GM12878 (cell line): ENCODE measurements around the gene RAB30. TPM values are rescaled to one million over a fixed set of nuclear protein-coding genes. Genes with fewer than 3 reads are reported as not detected.

Experiments
- ATAC-seq: fragments of 200-7000 bp; cut with Tn5 transposase; 3 replicates; pipeline ENCODE4 v1.9.1; 2020; ENCODE audit warnings: mild to moderate bottlenecking, moderate library complexity
- BruUV-seq: library from RNA; stranded (reverse); fragments of 400-500 nt; replicated peaks from 2 replicates; lab custom pipeline; 2021; lab: Mats Ljungman, UMichigan
- CTCF ChIA-PET: fragments of 300-600 bp; sonication (Branson Sonifier 250); formaldehyde crosslinking; extraction: SDS; loops from one replicate; lab custom pipeline; 2021; ENCODE audit warnings: inconsistent platforms; lab: Yijun Ruan, JAX
- POLR2A ChIA-PET: fragments of 350-600 bp; formaldehyde crosslinking; extraction: SDS; loops from one replicate; lab custom pipeline; 2021; ENCODE audit warnings: inconsistent platforms; lab: Charles Lee
- RAD21 ChIA-PET: fragments of 300-600 bp; sonication (Branson Sonifier 250); formaldehyde crosslinking; loops from one replicate; lab custom pipeline; 2023; ENCODE audit warnings: antibody characterized with exemption; ENCODE audit not compliant: unreplicated experiment; lab: Charles Lee
- SMC1A ChIA-PET: fragments of 300-600 bp; sonication (Branson Sonifier 250); formaldehyde crosslinking; loops from one replicate; lab custom pipeline; 2023; ENCODE audit not compliant: unreplicated experiment, uncharacterized antibody; lab: Charles Lee
- DNase-seq: peaks from one replicate; pipeline ENCODE4 v3.0.0-alpha.2; 2011; ENCODE audit warnings: low read depth, low spot score
- FAIRE-seq: peaks from 3 replicates; lab custom pipeline; 2011; peaks lifted over from hg19 to GRCh38; lab: Jason Lieb, UNC
- H2AFZ ChIP-seq: 2 replicates; pipeline ENCODE4 v1.6.0; 2011; ENCODE audit warnings: low read depth, low read length, control low read depth; ENCODE audit not compliant: control insufficient read depth
- H3K27ac ChIP-seq: 2 replicates; pipeline ENCODE4 v1.5.1; 2011; ENCODE audit warnings: control low read depth; ENCODE audit not compliant: control insufficient read depth, insufficient read depth
- H3K27me3 ChIP-seq, 2 experiments: replicated peaks in 1 of 2; 2 replicates each; pipeline versions ENCODE4 v1.6.0 to v1.6.1; 2011; ENCODE audit warnings: low read length in 1 of 2; ENCODE audit not compliant: control insufficient read depth in 2 of 2, insufficient read depth in 2 of 2
- H3K36me3 ChIP-seq, 2 experiments: 2 replicates each; pipeline ENCODE4 v1.5.1; 2011; ENCODE audit warnings: low read length in 1 of 2; ENCODE audit not compliant: control insufficient read depth in 2 of 2, insufficient read depth in 2 of 2
- H3K4me1 ChIP-seq: 2 replicates; pipeline ENCODE4 v1.6.1; 2011; ENCODE audit warnings: mild to moderate bottlenecking, low read length, moderate library complexity, mixed read lengths; ENCODE audit not compliant: control insufficient read depth, insufficient read depth
- H3K4me2 ChIP-seq: 2 replicates; pipeline ENCODE4 v1.6.0; 2011; ENCODE audit warnings: control low read depth; ENCODE audit not compliant: control insufficient read depth, insufficient read depth
- H3K4me3 ChIP-seq: fragments of 200-600 bp; sonication (generic); 2 replicates; pipeline ENCODE4 v1.5.1; 2016
- H3K79me2 ChIP-seq: 2 replicates; pipeline ENCODE4 v1.6.0; 2011; ENCODE audit warnings: low read length; ENCODE audit not compliant: control insufficient read depth, insufficient read depth
- H3K9ac ChIP-seq: 2 replicates; pipeline ENCODE4 v1.8.0; 2011; ENCODE audit warnings: low read length, control low read depth, mixed read lengths; ENCODE audit not compliant: control insufficient read depth, insufficient read depth
- H3K9me3 ChIP-seq: replicated peaks from 3 replicates; pipeline ENCODE4 v1.5.1; 2011; ENCODE audit warnings: mild to moderate bottlenecking, low read length; ENCODE audit not compliant: control insufficient read depth, insufficient read depth
- H4K20me1 ChIP-seq: 2 replicates; pipeline ENCODE4 v1.6.0; 2011; ENCODE audit not compliant: control insufficient read depth, insufficient read depth
- BACH1 ChIP-seq: fragments of 450-650 bp; IDR thresholded peaks from 2 replicates; pipeline ENCODE4 v1.6.1; 2017; ENCODE audit warnings: mild to moderate bottlenecking, borderline replicate concordance
- CBFB ChIP-seq: IDR thresholded peaks from 2 replicates; pipeline ENCODE4 v1.6.1; 2016; ENCODE audit warnings: antibody characterized with exemption, low read depth
- CEBPB ChIP-seq, 2 experiments: fragments of 150-350 bp in 1 of 2; IDR thresholded peaks; 2 replicates each; pipeline ENCODE4 v1.6.1; 2012 to 2014; ENCODE audit warnings: low read depth in 2 of 2, low read length in 2 of 2, borderline replicate concordance in 1 of 2, inconsistent platforms in 1 of 2
- CHD1 ChIP-seq: IDR thresholded peaks from 2 replicates; pipeline ENCODE4 v1.6.1; 2012; ENCODE audit warnings: low read depth, low read length, improper control_type of control experiment
- E2F4 ChIP-seq: IDR thresholded peaks from 2 replicates; pipeline ENCODE4 v1.6.1; 2012; ENCODE audit warnings: low read depth, low read length, improper control_type of control experiment
- ETV6 ChIP-seq, 2 experiments: fragments of 450-650 bp in 1 of 2; IDR thresholded peaks in 1 of 2; conservative IDR thresholded peaks in 1 of 2; 2 replicates each; pipeline ENCODE4 v1.6.1; 2014; ENCODE audit warnings: antibody characterized with exemption in 1 of 2, borderline replicate concordance in 1 of 2, low read depth in 1 of 2, mild to moderate bottlenecking in 1 of 2, moderate library complexity in 1 of 2
- IKZF2 ChIP-seq, 2 experiments: fragments of 450-650 bp; IDR thresholded peaks; 2 replicates each; pipeline ENCODE4 v1.6.1; 2017; ENCODE audit warnings: mild to moderate bottlenecking in 2 of 2, moderate library complexity in 2 of 2
- KDM1A ChIP-seq: fragments of 200-600 bp; sonication (generic); IDR thresholded peaks from 2 replicates; pipeline ENCODE4 v1.6.1; 2016; ENCODE audit warnings: borderline replicate concordance
- PAX5 ChIP-seq: IDR thresholded peaks from 2 replicates; pipeline ENCODE4 v1.6.1; 2011; ENCODE audit warnings: low read depth, low read length, borderline replicate concordance
- RBBP5 ChIP-seq: fragments of 200-600 bp; sonication (generic); conservative IDR thresholded peaks from 2 replicates; pipeline ENCODE4 v1.6.1; 2016
- SPI1 ChIP-seq: IDR thresholded peaks from 2 replicates; pipeline ENCODE4 v1.6.1; 2011; ENCODE audit warnings: low read depth, mild to moderate bottlenecking, low read length, moderate library complexity, borderline replicate concordance; ENCODE audit not compliant: insufficient read depth
- STAT3 ChIP-seq: IDR thresholded peaks from 2 replicates; pipeline ENCODE4 v1.6.1; 2011; ENCODE audit warnings: low read depth, low read length, improper control_type of control experiment
- TAF1 ChIP-seq: IDR thresholded peaks from 2 replicates; pipeline ENCODE4 v1.6.1; 2011; ENCODE audit warnings: mild to moderate bottlenecking, low read depth, low read length, borderline replicate concordance
- ZNF217 ChIP-seq: fragments of 450-650 bp; IDR thresholded peaks from 2 replicates; pipeline ENCODE4 v1.6.1; 2017; ENCODE audit warnings: antibody characterized with exemption, mild to moderate bottlenecking
- in situ Hi-C: fragments of 300-500 bp; cut with MboI; formaldehyde crosslinking; loops from 9 replicates; pipeline ENCODE4 v1.14.3; 2018; ENCODE audit warnings: mixed read lengths
- intact Hi-C: fragments of 100-400 bp; cut with micrococcal nuclease; formaldehyde crosslinking; loops from one replicate; pipeline ENCODE4 v1.14.2; 2022; ENCODE audit not compliant: unreplicated experiment
- polyA plus RNA-seq, 11 experiments: library from polyadenylated mRNA; depleted of rRNA in 4 of 11; unstranded in 6 of 11; stranded (reverse) in 5 of 11; fragments of >200 nt; fragmentation: Nextera tagmentation in 4 of 11; fragmentation: Illumina TruSeq in 1 of 11; extraction: Ambion mirVana in 4 of 11; extraction: Trizol in 1 of 11; gene quantifications; 1 replicate in 1 of 11; 2 replicates in 10 of 11; pipeline versions ENCODE4 v1.2.1 to v1.2.3, GENCODE V29; 2011 to 2016; ENCODE audit warnings: inconsistent platforms in 2 of 11, missing spikeins in 2 of 11, low read depth in 1 of 11
- total RNA-seq, 4 experiments: library from RNA; depleted of rRNA in 3 of 4; stranded (reverse); fragments of >200 nt in 3 of 4; fragmentation: Illumina TruSeq in 1 of 4; extraction: Trizol in 1 of 4; gene quantifications; 2 replicates each; pipeline versions ENCODE4 v1.2.1 to v1.2.3, GENCODE V29; 2013 to 2021
- TF ChIP-seq, protein P1 (sequence below): fragments of 450-650 bp; IDR thresholded peaks from 2 replicates; pipeline ENCODE4 v1.6.1; 2017; ENCODE audit warnings: low read depth, mild to moderate bottlenecking, moderate library complexity
- TF ChIP-seq, protein P2 (sequence below): fragments of 450-650 bp; formaldehyde crosslinking; IDR thresholded peaks from 2 replicates; pipeline ENCODE4 v1.4.0; 2022; ENCODE audit warnings: mild to moderate bottlenecking, moderate library complexity

The RAB30 gene
- total and polyA plus RNA-seq, 10 of the 15 experiments (the other 5 are each of a cell fraction or from before 2014, with no cell fraction given): 9.8 to 26.7 (median 19.2) TPM

GRCh38 chr11:82949352-82949751 lies 122.3 kb downstream of the RAB30 start (continued):
- no peak for TF ChIP-seq ZNF217
- TF ChIP-seq, protein P1, sequence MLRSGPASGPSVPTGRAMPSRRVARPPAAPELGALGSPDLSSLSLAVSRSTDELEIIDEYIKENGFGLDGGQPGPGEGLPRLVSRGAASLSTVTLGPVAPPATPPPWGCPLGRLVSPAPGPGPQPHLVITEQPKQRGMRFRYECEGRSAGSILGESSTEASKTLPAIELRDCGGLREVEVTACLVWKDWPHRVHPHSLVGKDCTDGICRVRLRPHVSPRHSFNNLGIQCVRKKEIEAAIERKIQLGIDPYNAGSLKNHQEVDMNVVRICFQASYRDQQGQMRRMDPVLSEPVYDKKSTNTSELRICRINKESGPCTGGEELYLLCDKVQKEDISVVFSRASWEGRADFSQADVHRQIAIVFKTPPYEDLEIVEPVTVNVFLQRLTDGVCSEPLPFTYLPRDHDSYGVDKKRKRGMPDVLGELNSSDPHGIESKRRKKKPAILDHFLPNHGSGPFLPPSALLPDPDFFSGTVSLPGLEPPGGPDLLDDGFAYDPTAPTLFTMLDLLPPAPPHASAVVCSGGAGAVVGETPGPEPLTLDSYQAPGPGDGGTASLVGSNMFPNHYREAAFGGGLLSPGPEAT: no peak
- TF ChIP-seq CEBPB (IDR thresholded peaks at IDR 0.05; ENCODE audit: borderline replicate concordance in 1 of 2, low read depth in 2 of 2, low read length in 2 of 2): no peak
- no peak for TF ChIP-seq CBFB
- TF ChIP-seq IKZF2 (IDR thresholded peaks at IDR 0.05): no peak
- TF ChIP-seq TAF1: no peak
- no peak for TF ChIP-seq E2F4
- TF ChIP-seq RBBP5: no peak

- H3K4me2 ChIP-seq: no peak overlapping the region
- CTCF ChIA-PET: interaction anchor here (1.8 kb wide), 1 partner anchor 15 kb away, joined by 6 read pairs; no protein-coding TSS in a partner anchor
- no peak overlapping the region for H2AFZ ChIP-seq
- intact Hi-C loops (no loop called here), in situ Hi-C loops (no loop called here)
- no peak for FAIRE-seq
- no peaks in the 10 kb centered on the region for H4K20me1 ChIP-seq
- no TSS peak for BruUV-seq
- no peaks in the 10 kb centered on the region for H3K27me3 ChIP-seq
- no peak overlapping the region for H3K27ac ChIP-seq
- SMC1A ChIA-PET: interaction anchor here (0.7 to 4.9 kb wide), 7 partner anchors 11 to 111 kb away, joined by 3 to 29 read pairs (median 3); no protein-coding TSS in a partner anchor
- no peak for ATAC-seq
- no peaks in the 10 kb centered on the region; the same call in 2 of the 3 replicates for H3K9me3 ChIP-seq
- RAD21 ChIA-PET: no interaction called here
- no peak overlapping the region for H3K9ac ChIP-seq
- no peak overlapping the region for H3K4me3 ChIP-seq
- POLR2A ChIA-PET: interaction anchor here (1.1 to 2.1 kb wide), 2 partner anchors 13 to 14 kb away, joined by 4 to 6 read pairs; no protein-coding TSS in a partner anchor
- H3K79me2 ChIP-seq: no peaks in the 10 kb centered on the region
- no peaks in the 10 kb centered on the region for H3K4me1 ChIP-seq
- H3K36me3 ChIP-seq: no peaks in the 10 kb centered on the region
- DNase-seq: no peak
- TF ChIP-seq CHD1 (no peak), ETV6 (conservative IDR thresholded peaks at IDR 0.05 in 1 of 2, IDR thresholded peaks at IDR 0.05 in 1 of 2; ENCODE audit: borderline replicate concordance in 1 of 2, low read depth in 1 of 2) (no peak), SPI1 (no peak), BACH1 (no peak), TAF1 (no peak), KDM1A (no peak), STAT3 (no peak), PAX5 (no peak)
- TF ChIP-seq, protein P2, sequence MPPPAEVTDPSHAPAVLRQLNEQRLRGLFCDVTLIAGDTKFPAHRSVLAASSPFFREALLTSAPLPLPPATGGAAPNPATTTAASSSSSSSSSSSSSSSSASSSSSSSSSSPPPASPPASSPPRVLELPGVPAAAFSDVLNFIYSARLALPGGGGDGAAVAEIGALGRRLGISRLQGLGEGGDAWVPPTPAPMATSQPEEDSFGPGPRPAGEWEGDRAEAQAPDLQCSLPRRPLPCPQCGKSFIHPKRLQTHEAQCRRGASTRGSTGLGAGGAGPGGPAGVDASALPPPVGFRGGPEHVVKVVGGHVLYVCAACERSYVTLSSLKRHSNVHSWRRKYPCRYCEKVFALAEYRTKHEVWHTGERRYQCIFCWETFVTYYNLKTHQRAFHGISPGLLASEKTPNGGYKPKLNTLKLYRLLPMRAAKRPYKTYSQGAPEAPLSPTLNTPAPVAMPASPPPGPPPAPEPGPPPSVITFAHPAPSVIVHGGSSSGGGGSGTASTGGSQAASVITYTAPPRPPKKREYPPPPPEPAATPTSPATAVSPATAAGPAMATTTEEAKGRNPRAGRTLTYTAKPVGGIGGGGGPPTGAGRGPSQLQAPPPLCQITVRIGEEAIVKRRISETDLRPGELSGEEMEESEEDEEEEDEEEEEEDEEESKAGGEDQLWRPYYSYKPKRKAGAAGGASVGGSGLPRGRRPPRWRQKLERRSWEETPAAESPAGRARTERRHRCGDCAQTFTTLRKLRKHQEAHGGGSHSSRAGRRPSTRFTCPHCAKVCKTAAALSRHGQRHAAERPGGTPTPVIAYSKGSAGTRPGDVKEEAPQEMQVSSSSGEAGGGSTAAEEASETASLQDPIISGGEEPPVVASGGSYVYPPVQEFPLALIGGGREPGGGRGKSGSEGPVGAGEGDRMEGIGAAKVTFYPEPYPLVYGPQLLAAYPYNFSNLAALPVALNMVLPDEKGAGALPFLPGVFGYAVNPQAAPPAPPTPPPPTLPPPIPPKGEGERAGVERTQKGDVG (CRISPR knock-in tag): no peak
Observed at GRCh38 chr11:82945682-82946081, 126.0 kb downstream of the RAB30 start.
